NCI-H2029 treated with DMSO at 0.1 percent for 48 hours (cell line): Measurements from ENCODE around the gene LCNL1.

Source experiments
- DNase-seq: peaks from one replicate; lab custom pipeline; 2025; lab: John Stamatoyannopoulos, UW

LCNL1 gene

GRCh38 chr9:137011907-137012675, 29.3 kb downstream of the LCNL1 start:
- DNase-seq = no peak

GRCh38 chr9:137012694-137013570, 30.1 kb downstream of the LCNL1 start:
- no peak for DNase-seq

- no peak for DNase-seq
These were observed 30.8 kb downstream of the LCNL1 start for GRCh38 chr9:137013571-137013940.

- no peak for DNase-seq
These were observed 31.4 kb downstream of the LCNL1 start for GRCh38 chr9:137014166-137014565.

GRCh38 chr9:137014776-137015539, 32.2 kb downstream of the LCNL1 start:
- DNase-seq = no peak

DNA sequence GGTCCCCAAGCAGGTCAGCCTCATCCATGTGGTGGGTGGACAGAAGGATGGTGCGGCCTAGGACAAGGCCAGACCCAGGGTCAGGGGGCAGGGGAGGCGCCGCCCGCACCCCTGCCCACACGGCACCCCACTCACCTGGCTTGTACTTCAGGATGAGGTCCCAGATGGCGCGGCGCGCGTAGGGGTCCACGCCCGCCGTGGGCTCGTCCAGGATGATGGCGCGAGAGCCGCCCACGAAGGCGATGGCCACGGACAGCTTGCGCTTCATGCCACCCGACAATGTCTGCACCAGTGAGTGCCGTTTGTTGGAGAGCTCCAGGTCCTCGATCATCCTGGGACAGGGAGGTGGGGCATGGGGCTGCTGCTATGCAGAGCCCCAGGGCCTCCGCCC, 32.7 kb downstream of the LCNL1 start:
- no peak for DNase-seq

GRCh38 chr9:137015976-137016375, 33.2 kb downstream of the LCNL1 start:
- DNase-seq = no peak

GRCh38 chr9:137016436-137016835, 33.6 kb downstream of the LCNL1 start:
- no peak for DNase-seq

DNA sequence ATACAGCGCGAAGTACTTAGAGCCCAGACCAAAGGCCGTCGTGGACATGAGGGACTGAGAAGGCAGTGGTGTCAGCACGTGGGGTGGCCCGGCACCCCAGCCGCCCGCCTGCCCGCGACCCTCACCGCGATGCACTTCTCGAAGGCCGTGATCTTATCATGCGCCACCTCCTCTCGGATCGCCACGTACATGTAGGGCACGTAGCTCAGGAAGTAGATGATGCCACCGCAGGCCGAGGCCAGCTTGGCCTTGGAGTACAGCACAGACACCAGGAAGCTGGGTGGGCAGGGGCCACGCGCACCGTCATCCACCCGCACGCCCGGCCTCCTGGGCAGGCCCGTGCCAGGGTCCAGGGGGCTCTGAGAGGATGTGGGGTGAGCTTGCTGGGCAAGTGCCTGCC, 34.3 kb downstream of the LCNL1 start:
- DNase-seq = no peak

DNA sequence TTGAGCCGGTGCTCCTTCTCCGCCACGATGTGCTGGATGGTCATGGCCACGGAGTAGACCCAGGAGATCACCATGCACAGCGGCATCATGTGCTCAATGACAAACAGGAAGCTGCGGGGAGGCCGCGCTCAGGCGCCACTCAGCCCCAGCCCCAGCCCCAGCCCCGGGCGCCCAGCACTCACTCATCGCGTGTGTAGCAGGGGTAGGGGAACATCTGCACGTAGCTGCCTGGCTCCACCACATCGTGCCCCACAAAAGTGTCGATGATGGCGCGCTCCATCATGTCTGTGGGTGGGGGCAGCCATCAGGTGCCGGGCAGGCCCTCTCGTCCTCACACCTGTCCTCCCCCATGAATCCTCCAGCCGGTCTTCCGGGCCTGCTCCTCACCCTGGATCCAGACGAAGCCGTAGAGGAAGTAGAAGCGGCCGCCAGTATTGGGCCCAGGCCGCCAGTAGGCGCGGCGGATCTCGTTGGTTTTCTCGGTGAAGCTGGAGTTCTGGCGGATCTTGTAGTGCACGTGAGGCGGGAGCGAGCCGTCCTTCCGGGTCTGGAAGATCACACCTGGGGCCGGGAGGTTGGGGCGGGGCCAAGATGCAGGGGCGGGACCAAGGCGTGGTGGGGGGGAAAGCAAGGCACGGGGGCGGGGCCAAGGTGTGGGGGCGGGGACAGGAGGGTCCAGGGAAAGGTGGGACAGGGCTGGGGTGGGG, 35.2 kb downstream of the LCNL1 start:
- no peak for DNase-seq

- DNase-seq = no peak
These were observed 36.2 kb downstream of the LCNL1 start for GRCh38 chr9:137018761-137019559.

DNA sequence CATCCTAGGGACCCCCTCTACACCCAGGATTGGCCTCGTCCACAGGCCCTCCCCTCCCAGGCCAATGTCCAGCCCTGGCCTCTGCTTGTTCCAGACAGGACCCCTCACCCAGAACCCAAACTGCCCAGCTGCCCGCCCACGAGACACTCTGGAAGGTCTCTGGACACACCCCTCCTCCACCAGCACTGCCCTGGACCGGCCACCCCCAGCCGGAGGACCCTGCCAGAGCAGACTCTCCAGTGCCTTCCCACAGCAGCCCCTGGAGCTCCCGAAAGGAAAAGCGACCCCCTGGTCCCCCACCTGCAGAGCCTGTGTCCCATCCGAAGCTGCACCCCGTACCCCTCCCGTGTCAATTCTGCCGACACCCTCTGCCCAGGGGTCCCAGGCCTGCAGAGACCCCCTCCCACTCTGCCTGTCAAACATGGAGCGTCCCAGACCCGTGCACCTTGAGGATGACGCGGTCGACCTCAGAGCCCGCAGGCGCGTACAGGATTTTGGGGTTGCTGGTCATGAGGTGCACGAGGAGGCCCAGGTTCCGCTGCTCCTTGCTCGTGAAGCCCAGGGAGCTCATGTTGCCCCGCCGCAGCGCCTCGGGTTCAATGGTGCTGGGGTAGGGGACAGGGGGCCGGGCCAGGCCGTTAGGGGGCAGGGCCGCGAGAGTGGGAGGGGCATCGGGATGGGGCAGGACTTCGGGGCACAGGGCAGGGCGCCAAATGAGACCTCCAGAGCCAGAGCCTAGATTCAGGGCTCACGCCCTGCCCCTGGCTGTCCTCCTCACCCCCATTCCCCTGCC, 37.3 kb downstream of the LCNL1 start:
- no peak for DNase-seq

- no peak for DNase-seq
These were observed 38.2 kb downstream of the LCNL1 start for GRCh38 chr9:137020771-137021567.

GRCh38 chr9:137021568-137021978, 38.8 kb downstream of the LCNL1 start:
- DNase-seq = no peak

DNA sequence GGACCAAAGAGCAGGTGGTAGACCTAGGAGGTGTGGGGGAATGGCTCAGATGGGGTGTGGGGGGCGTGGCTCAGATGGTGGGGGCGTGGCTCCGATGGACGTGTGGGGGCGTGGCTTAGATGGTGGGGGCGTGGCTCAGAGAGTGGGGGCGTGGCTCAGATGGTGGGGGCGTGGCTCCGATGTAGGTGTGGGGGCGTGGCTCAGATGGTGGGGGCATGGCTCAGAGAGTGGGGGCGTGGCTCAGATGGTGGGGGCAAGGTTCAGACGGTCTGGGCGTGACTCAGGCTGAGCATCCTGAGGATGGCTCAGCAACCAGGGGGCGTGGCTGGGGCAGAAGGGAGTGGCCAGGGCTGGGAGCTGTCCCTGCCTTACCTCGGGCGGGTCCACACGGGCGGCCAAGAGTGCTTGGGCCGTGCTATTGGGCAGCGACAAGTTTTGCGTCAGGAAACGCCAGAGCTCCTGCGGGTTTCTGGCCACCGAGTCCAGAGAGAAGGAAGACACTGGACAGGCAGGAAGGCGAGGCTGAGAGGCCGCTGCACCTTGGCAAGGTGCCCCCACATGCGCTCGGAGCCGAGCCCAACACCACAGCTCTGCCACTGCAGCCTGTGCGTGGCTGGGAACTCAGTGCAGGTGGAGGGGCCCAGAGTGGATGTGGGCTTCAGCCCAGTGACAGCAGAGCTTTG, 39.3 kb downstream of the LCNL1 start:
- peak; percentile 76 for DNase-seq

- no peak for DNase-seq
These were observed 39.8 kb downstream of the LCNL1 start for GRCh38 chr9:137022662-137023008.

DNA sequence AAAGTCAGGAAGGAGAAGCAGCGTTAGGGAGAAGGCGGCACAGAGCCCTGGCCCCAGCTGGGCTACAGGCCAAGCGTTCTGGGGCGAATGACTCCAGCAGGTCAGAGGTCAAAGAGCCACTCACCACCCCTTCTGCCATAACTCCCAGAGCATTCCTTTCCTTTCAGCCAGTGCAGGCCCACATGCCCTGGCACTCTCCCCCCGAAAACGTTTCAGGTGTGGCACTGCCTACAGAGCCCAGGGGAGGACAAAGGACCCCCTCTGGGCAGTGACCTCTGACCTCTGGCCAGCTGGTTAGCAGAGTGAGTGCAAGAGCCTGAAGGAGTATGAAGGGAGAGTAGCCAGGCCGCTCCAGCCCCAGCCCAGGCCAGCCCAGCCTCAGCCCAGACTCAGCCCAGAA, 40.4 kb downstream of the LCNL1 start:
- no peak for DNase-seq

DNA sequence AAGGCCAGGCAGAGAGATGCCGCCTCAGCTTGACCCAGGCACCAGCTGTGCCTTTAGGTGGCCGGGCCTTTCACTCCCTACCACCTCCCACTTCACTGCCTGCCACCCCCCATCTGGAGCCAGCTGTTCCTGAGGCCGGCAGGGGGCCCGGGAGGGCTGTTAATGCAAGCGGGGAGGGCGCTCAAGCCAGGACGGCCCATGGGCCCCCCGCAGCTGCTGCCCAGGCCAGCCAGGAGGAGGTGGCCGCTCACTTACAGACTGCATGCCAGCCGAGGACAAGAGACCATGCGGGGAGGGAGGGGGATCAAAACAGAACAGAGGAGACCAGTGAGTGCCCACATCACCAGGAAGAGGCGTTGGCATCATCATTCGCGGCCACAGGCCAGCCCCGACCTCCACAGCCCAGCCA, 40.8 kb downstream of the LCNL1 start:
- DNase-seq = no peak

- DNase-seq = peak; percentile 33
These were observed 42.7 kb downstream of the LCNL1 start for GRCh38 chr9:137025517-137025966.
